GM12878 (cell line): ENCODE data around the gene SLC9C1. TPM values are rescaled to one million over a fixed set of nuclear protein-coding genes. Genes with fewer than 3 reads are reported as not detected.

Experiments
- ATAC-seq: fragments of 200-7000 bp; cut with Tn5 transposase; 3 replicates; pipeline ENCODE4 v1.9.1; 2020; ENCODE audit warnings: mild to moderate bottlenecking, moderate library complexity
- BruUV-seq: library from RNA; stranded (reverse); fragments of 400-500 nt; replicated peaks from 2 replicates; lab custom pipeline; 2021; lab: Mats Ljungman, UMichigan
- CTCF ChIA-PET: fragments of 300-600 bp; sonication (Branson Sonifier 250); formaldehyde crosslinking; extraction: SDS; loops from one replicate; lab custom pipeline; 2021; ENCODE audit warnings: inconsistent platforms; lab: Yijun Ruan, JAX
- POLR2A ChIA-PET: fragments of 350-600 bp; formaldehyde crosslinking; extraction: SDS; loops from one replicate; lab custom pipeline; 2021; ENCODE audit warnings: inconsistent platforms; lab: Charles Lee
- RAD21 ChIA-PET: fragments of 300-600 bp; sonication (Branson Sonifier 250); formaldehyde crosslinking; loops from one replicate; lab custom pipeline; 2023; ENCODE audit warnings: antibody characterized with exemption; ENCODE audit not compliant: unreplicated experiment; lab: Charles Lee
- SMC1A ChIA-PET: fragments of 300-600 bp; sonication (Branson Sonifier 250); formaldehyde crosslinking; loops from one replicate; lab custom pipeline; 2023; ENCODE audit not compliant: unreplicated experiment, uncharacterized antibody; lab: Charles Lee
- DNase-seq: peaks from one replicate; pipeline ENCODE4 v3.0.0-alpha.2; 2011; ENCODE audit warnings: low read depth, low spot score
- FAIRE-seq: peaks from 3 replicates; lab custom pipeline; 2011; peaks lifted over from hg19 to GRCh38; lab: Jason Lieb, UNC
- H2AFZ ChIP-seq: 2 replicates; pipeline ENCODE4 v1.6.0; 2011; ENCODE audit warnings: low read depth, low read length, control low read depth; ENCODE audit not compliant: control insufficient read depth
- H3K27ac ChIP-seq: 2 replicates; pipeline ENCODE4 v1.5.1; 2011; ENCODE audit warnings: control low read depth; ENCODE audit not compliant: control insufficient read depth, insufficient read depth
- H3K27me3 ChIP-seq, 2 experiments: replicated peaks in 1 of 2; 2 replicates each; pipeline versions ENCODE4 v1.6.0 to v1.6.1; 2011; ENCODE audit warnings: low read length in 1 of 2; ENCODE audit not compliant: control insufficient read depth in 2 of 2, insufficient read depth in 2 of 2
- H3K36me3 ChIP-seq, 2 experiments: 2 replicates each; pipeline ENCODE4 v1.5.1; 2011; ENCODE audit warnings: low read length in 1 of 2; ENCODE audit not compliant: control insufficient read depth in 2 of 2, insufficient read depth in 2 of 2
- H3K4me1 ChIP-seq: 2 replicates; pipeline ENCODE4 v1.6.1; 2011; ENCODE audit warnings: mild to moderate bottlenecking, low read length, moderate library complexity, mixed read lengths; ENCODE audit not compliant: control insufficient read depth, insufficient read depth
- H3K4me2 ChIP-seq: 2 replicates; pipeline ENCODE4 v1.6.0; 2011; ENCODE audit warnings: control low read depth; ENCODE audit not compliant: control insufficient read depth, insufficient read depth
- H3K4me3 ChIP-seq: fragments of 200-600 bp; sonication (generic); 2 replicates; pipeline ENCODE4 v1.5.1; 2016
- H3K79me2 ChIP-seq: 2 replicates; pipeline ENCODE4 v1.6.0; 2011; ENCODE audit warnings: low read length; ENCODE audit not compliant: control insufficient read depth, insufficient read depth
- H3K9ac ChIP-seq: 2 replicates; pipeline ENCODE4 v1.8.0; 2011; ENCODE audit warnings: low read length, control low read depth, mixed read lengths; ENCODE audit not compliant: control insufficient read depth, insufficient read depth
- H3K9me3 ChIP-seq: replicated peaks from 3 replicates; pipeline ENCODE4 v1.5.1; 2011; ENCODE audit warnings: mild to moderate bottlenecking, low read length; ENCODE audit not compliant: control insufficient read depth, insufficient read depth
- H4K20me1 ChIP-seq: 2 replicates; pipeline ENCODE4 v1.6.0; 2011; ENCODE audit not compliant: control insufficient read depth, insufficient read depth
- BMI1 ChIP-seq: fragments of 450-650 bp; IDR thresholded peaks from 2 replicates; pipeline ENCODE4 v1.6.1; 2016; ENCODE audit warnings: mild to moderate bottlenecking, moderate library complexity, borderline replicate concordance
- CHD1 ChIP-seq: IDR thresholded peaks from 2 replicates; pipeline ENCODE4 v1.6.1; 2012; ENCODE audit warnings: low read depth, low read length, improper control_type of control experiment
- E2F8 ChIP-seq: fragments of 450-650 bp; IDR thresholded peaks from 2 replicates; pipeline ENCODE4 v1.6.1; 2018; ENCODE audit warnings: mild to moderate bottlenecking, low read depth, moderate library complexity; ENCODE audit not compliant: partially characterized antibody
- LARP7 ChIP-seq: fragments of 450-650 bp; IDR thresholded peaks from 2 replicates; pipeline ENCODE4 v1.6.1; 2017; ENCODE audit warnings: mild to moderate bottlenecking
- POU2F2 ChIP-seq: IDR thresholded peaks from 3 replicates; pipeline ENCODE4 v1.6.1; 2011; ENCODE audit warnings: low read depth, mild to moderate bottlenecking, low read length, borderline replicate concordance
- REST ChIP-seq: IDR thresholded peaks from 2 replicates; pipeline ENCODE4 v1.6.1; 2012; ENCODE audit warnings: mild to moderate bottlenecking, low read depth, low read length
- SUPT20H ChIP-seq: IDR thresholded peaks from 2 replicates; pipeline ENCODE4 v1.6.1; 2011; ENCODE audit warnings: low read depth, mild to moderate bottlenecking, low read length, moderate library complexity, borderline replicate concordance; ENCODE audit not compliant: control insufficient read depth
- TCF3 ChIP-seq: IDR thresholded peaks from 2 replicates; pipeline ENCODE4 v1.6.1; 2012; ENCODE audit warnings: low read depth, mild to moderate bottlenecking, low read length, borderline replicate concordance; ENCODE audit not compliant: insufficient read depth
- ZNF207 ChIP-seq: fragments of 450-650 bp; IDR thresholded peaks from 2 replicates; pipeline ENCODE4 v1.6.1; 2014; ENCODE audit warnings: antibody characterized with exemption, mild to moderate bottlenecking, borderline replicate concordance
- WGBS: methylation state at CpG from one replicate; pipeline ENCODE4 v1.1.6; 2016; ENCODE audit warnings: low lambda C conversion rate; ENCODE audit not compliant: insufficient replicate concordance, insufficient coverage; ENCODE audit errors: missing lambda C conversion rate; 5-methylcytosine and 5-hydroxymethylcytosine counted together
- in situ Hi-C: fragments of 300-500 bp; cut with MboI; formaldehyde crosslinking; loops from 9 replicates; pipeline ENCODE4 v1.14.3; 2018; ENCODE audit warnings: mixed read lengths
- intact Hi-C: fragments of 100-400 bp; cut with micrococcal nuclease; formaldehyde crosslinking; loops from one replicate; pipeline ENCODE4 v1.14.2; 2022; ENCODE audit not compliant: unreplicated experiment
- polyA plus RNA-seq, 11 experiments: library from polyadenylated mRNA; depleted of rRNA in 4 of 11; unstranded in 6 of 11; stranded (reverse) in 5 of 11; fragments of >200 nt; fragmentation: Nextera tagmentation in 4 of 11; fragmentation: Illumina TruSeq in 1 of 11; extraction: Ambion mirVana in 4 of 11; extraction: Trizol in 1 of 11; gene quantifications; 1 replicate in 1 of 11; 2 replicates in 10 of 11; pipeline versions ENCODE4 v1.2.1 to v1.2.3, GENCODE V29; 2011 to 2016; ENCODE audit warnings: inconsistent platforms in 2 of 11, missing spikeins in 2 of 11, low read depth in 1 of 11
- total RNA-seq, 4 experiments: library from RNA; depleted of rRNA in 3 of 4; stranded (reverse); fragments of >200 nt in 3 of 4; fragmentation: Illumina TruSeq in 1 of 4; extraction: Trizol in 1 of 4; gene quantifications; 2 replicates each; pipeline versions ENCODE4 v1.2.1 to v1.2.3, GENCODE V29; 2013 to 2021

Gene SLC9C1
- total and polyA plus RNA-seq, 10 of the 15 experiments (the other 5 are each of a cell fraction or from before 2014, with no cell fraction given), result not detected

- TF ChIP-seq REST (no peak), TCF3 (no peak), ZNF207 (no peak)
These were observed 20.6 kb upstream of the SLC9C1 start (continued) for GRCh38 chr3:112314649-112315048.

- Histone ChIP-seq H2AFZ (no peak overlapping the region; the same call in 1 of the 2 replicates), H3K36me3 (no peaks in the 10 kb centered on the region), H3K9me3 (no peaks in the 10 kb centered on the region), H3K4me2 (no peak overlapping the region), H3K9ac (no peak overlapping the region), H3K4me3 (no peak overlapping the region), H3K4me1 (peaks cover under 1% of the 10 kb centered on the region), H3K79me2 (no peaks in the 10 kb centered on the region), H3K27me3 (no peaks in the 10 kb centered on the region), H4K20me1 (no peaks in the 10 kb centered on the region), H3K27ac (no peak overlapping the region)
- ChIA-PET CTCF (interaction anchor here (0.6 to 2.5 kb wide), 7 partner anchors 9 to 223 kb away, joined by 3 to 10 read pairs (median 3); partner anchors contain the start of gene CD200), POLR2A (no interaction called here), SMC1A (interaction anchor here (0.7 to 2.1 kb wide), 8 partner anchors 9 to 197 kb away, joined by 3 to 10 read pairs (median 4); partner anchors contain the start of gene SLC9C1), RAD21 (no interaction called here)
- intact Hi-C loops, result no loop called here
- no peak for TF ChIP-seq BMI1
- TF ChIP-seq SUPT20H, result no peak
- no peak for TF ChIP-seq POU2F2
- no peak for TF ChIP-seq CHD1
- no peak for TF ChIP-seq E2F8
- no peak for TF ChIP-seq TCF3
- TF ChIP-seq LARP7, result no peak
- BruUV-seq, result no TSS peak
- ATAC-seq, result no peak
- no peak for FAIRE-seq
- DNase-seq, result no peak
- in situ Hi-C loops, result no loop called here
- WGBS, result 73% methylated on average over 7 of the region's 7 CpGs
These were observed 14.3 kb upstream of the SLC9C1 start for GRCh38 chr3:112308151-112308911.
